ENCODE measurements around the gene MOB2.

DNA sequence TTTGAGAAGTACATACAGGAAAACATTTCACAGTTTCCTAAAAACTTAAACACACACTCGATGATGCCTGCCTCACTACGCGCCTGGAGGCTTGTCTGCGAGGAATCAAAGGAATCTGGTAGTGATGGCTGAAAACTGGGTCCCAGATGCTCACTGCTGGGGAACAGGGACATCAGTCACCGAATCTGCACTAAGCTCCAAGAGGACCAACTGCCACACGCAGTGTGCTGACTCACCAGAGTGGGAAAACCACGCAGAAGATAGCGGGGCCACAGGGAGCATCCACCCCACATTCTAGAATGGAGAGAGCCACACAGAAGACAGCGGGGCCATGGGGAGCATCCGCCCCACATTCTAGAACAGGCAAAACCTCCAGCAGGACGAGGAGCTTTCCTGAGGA, 24.3 kb upstream of the MOB2 start:
- TF ChIP-seq TAF1 (IDR thresholded peaks at IDR 0.05; ENCODE audit: borderline replicate concordance, insufficient read depth, low read length) = no peak
- no peak for TF ChIP-seq POLR2AphosphoS5 (IDR thresholded peaks at IDR 0.05; ENCODE audit: low read depth, low read length)
- no peak for TF ChIP-seq SIN3A (IDR thresholded peaks at IDR 0.05; ENCODE audit: borderline replicate concordance, insufficient read depth, low read length)

Data from PFSK-1 (cell line).